ENCODE measurements around the gene GATA5.
A peak's percentile ranks its signal among the peaks of the same experiment; 100 is the strongest.

- TF ChIP-seq, protein P1, sequence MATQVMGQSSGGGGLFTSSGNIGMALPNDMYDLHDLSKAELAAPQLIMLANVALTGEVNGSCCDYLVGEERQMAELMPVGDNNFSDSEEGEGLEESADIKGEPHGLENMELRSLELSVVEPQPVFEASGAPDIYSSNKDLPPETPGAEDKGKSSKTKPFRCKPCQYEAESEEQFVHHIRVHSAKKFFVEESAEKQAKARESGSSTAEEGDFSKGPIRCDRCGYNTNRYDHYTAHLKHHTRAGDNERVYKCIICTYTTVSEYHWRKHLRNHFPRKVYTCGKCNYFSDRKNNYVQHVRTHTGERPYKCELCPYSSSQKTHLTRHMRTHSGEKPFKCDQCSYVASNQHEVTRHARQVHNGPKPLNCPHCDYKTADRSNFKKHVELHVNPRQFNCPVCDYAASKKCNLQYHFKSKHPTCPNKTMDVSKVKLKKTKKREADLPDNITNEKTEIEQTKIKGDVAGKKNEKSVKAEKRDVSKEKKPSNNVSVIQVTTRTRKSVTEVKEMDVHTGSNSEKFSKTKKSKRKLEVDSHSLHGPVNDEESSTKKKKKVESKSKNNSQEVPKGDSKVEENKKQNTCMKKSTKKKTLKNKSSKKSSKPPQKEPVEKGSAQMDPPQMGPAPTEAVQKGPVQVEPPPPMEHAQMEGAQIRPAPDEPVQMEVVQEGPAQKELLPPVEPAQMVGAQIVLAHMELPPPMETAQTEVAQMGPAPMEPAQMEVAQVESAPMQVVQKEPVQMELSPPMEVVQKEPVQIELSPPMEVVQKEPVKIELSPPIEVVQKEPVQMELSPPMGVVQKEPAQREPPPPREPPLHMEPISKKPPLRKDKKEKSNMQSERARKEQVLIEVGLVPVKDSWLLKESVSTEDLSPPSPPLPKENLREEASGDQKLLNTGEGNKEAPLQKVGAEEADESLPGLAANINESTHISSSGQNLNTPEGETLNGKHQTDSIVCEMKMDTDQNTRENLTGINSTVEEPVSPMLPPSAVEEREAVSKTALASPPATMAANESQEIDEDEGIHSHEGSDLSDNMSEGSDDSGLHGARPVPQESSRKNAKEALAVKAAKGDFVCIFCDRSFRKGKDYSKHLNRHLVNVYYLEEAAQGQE (IDR thresholded peaks at IDR 0.05; ENCODE audit: low read depth) = no peak
- TF ChIP-seq MAX (IDR thresholded peaks at IDR 0.05) (0 out of 2 replicates have a peak, but pooled peaks have one; percentile 33), RAD21 (IDR thresholded peaks at IDR 0.05; ENCODE audit: low read depth) (no peak), EP300 (IDR thresholded peaks at IDR 0.05; ENCODE audit: borderline replicate concordance) (no peak), TAF1 (IDR thresholded peaks at IDR 0.05; ENCODE audit: low read depth) (no peak)
Observed at GRCh38 chr20:62501801-62502495, 26.2 kb upstream of the GATA5 start.
